GM12873 (cell line): ENCODE data around the gene EFCAB14.

Experiments used
- TF ChIP-seq, protein P1 (sequence below): IDR thresholded peaks from 2 replicates; pipeline ENCODE4 v1.5.1; 2012; ENCODE audit warnings: low read depth, mild to moderate bottlenecking, moderate library complexity, low read length, control low read depth; ENCODE audit not compliant: insufficient read depth; ENCODE audit errors: missing control alignments

Gene EFCAB14

DNA sequence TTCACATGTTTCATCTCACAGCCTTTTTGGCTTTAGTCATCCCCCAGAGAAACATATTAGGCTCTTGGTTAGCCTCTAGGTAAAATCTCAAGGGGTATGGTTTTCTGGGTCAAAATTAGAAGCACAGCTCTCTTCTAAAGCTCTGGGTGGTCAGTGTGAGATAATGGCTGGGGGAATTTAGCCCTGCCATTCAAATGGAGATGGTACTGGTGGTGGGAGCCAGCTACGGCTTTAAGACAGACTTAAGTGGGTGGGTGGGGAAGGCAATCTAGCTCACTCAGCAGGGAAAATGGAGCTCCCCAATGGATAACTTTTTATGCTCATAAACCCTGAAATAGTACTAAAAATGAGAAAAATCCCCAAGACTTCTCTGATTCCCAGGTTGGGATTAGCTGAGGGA lies 41.6 kb downstream of the EFCAB14 start:
- TF ChIP-seq, protein P1, sequence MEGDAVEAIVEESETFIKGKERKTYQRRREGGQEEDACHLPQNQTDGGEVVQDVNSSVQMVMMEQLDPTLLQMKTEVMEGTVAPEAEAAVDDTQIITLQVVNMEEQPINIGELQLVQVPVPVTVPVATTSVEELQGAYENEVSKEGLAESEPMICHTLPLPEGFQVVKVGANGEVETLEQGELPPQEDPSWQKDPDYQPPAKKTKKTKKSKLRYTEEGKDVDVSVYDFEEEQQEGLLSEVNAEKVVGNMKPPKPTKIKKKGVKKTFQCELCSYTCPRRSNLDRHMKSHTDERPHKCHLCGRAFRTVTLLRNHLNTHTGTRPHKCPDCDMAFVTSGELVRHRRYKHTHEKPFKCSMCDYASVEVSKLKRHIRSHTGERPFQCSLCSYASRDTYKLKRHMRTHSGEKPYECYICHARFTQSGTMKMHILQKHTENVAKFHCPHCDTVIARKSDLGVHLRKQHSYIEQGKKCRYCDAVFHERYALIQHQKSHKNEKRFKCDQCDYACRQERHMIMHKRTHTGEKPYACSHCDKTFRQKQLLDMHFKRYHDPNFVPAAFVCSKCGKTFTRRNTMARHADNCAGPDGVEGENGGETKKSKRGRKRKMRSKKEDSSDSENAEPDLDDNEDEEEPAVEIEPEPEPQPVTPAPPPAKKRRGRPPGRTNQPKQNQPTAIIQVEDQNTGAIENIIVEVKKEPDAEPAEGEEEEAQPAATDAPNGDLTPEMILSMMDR, result no peak

DNA sequence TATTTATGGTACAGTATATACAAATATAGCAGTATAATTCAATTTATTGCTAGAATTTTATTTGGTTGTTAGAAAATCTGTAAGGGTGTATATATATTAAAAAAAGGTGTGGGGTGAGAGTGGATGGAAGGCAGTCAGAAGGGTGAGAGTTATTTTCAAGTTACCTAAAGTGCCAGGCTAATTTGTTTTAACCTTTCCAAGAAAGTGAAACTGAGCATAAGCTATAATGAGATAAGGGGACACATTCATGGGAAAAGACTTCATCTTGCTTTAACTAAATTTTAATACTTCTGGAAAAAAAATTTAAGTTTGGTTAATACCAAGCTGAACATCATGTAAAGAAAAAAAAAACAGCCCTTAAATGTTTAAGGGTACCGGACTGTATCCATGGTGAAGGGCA lies 42.4 kb downstream of the EFCAB14 start:
- TF ChIP-seq, protein P1, result no peak

DNA sequence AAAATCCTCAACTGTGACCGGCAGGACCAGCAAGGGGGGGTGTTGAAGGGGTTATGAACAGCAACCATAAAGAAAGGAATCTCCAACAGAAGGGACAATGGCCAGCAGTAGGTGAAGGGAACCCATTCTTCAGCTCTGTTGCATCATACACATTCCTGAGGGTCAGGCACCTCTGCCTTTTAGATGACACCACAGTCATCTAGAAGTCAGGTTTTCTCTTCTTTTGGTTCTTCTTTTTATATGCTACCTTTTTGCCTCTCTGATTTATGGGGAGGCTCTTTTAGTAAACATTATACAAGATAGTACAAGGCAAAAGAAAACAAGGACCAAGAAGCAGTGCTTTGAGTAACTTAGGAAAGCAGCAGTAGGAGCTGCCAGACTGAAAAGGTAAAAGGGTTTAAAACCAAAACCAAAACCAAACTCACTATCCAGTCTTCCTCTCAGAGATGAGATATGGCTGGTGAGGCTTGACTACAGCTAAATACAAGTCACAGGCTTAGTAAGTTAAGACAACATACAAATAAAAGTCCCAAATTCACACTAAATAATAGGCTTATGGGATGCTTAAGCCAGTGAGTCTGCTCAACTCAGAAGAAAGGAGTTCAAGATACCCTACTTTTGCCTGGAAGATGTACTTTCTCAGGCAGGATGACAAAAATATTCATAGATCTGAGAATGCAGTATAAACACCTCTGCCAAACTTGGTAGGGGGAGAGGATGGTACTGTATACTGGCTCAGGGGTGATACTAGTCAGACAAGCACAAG lies 43.2 kb downstream of the EFCAB14 start:
- TF ChIP-seq, protein P1, result no peak

DNA sequence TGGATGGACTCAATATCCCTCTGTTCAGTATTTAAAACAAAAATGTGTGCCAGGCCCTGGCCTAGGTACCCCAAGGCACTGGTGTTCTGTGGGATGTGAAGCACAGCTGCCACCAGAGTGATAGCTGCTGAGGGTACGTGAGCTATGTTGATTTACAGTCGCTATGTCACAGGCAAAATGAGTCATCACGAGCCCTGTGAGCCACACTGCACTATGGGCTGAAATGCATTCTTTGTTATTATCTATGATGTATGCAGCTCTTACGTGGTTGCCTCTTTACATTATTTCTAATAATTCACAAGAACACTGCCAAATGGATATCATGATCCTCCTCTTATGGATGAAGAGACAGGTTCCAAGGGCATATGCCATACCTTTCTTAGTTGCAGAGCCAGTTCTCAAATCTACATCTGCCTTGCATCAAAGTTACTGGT lies 45.1 kb downstream of the EFCAB14 start:
- TF ChIP-seq, protein P1, result no peak

DNA sequence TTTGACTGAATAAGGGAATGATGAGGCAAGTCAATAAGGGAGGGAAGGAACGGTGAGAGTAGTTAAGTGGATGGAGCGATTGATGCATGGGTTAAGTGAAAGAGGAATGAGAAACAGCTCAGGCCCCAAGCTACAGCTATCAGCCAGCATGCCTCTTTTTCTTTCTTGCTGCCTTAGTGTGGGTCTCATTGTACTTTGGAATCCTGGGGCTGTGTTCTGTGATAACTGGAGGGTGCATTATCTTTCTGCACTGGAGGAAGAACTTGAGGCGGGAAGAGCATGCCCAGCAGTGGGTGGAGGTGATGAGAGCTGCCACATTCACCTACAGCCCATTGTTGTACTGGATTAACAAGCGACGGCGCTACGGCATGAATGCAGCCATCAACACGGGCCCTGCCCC lies 46.2 kb downstream of the EFCAB14 start:
- TF ChIP-seq, protein P1, result no peak

DNA sequence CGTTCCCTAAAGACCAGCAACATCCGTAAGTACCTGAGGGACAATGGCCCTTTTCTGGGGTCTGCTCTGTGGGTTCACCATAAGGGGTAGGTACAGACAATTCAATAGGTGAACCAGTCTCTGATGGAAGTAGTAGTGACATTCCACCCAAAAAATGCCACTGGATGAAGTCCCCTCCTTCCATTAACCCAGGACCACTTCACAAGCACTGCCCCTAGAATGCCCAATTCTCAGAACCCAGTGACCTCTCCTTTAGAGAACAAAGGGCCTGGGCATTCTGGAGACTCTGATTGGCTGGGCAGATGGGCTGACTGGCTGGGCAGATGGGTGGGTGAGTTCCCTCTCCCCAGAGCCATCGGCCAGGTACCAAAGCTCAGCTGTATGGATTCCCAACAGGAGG lies 47.4 kb downstream of the EFCAB14 start, which contains the start of gene TEX38:
TEX38 (plus strand) TSS at position 301 of the 400 bp plus-strand sequence; CDS start at position 382, 81 bp downstream.
- TF ChIP-seq, protein P1, result no peak

DNA sequence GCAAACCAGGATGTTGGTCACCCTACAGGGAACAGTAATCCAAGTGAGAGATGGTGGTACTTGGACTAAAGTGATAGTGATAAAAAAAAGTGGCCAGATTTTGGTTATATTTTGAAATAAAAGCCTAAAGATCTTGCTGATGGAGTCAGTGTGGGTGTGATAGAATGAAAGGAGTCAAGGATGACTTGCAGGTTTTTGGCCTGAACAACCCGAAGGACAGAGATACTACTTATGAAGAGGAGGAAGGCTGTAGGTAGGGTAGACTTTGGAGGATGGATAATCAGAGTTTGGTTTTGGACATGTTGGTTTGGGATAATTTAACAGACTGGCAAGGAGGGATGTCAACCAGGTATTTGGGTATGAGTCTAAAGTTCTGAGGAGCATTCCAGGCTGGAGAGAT lies 48.8 kb downstream of the EFCAB14 start:
- TF ChIP-seq, protein P1, result no peak
